Hematopoietic multipotent progenitor cell treated with erythropoietin and hydrocortisone succinate and interleukin-3 and kit ligand, for 8 days (in vitro differentiated cells): ENCODE measurements around the gene CA6.
"Not testable (repeated sequence)": the region's sequence is repeated elsewhere in the genome, so short reads cannot be mapped to it uniquely, and the experiment has no call there.

Source experiments
- DNase-seq: peaks from one replicate; pipeline ENCODE4 v3.0.0-alpha.2; 2015

Gene CA6

GRCh38 chr1:9009438-9010370, 64.0 kb downstream of the CA6 start:
- no peak for DNase-seq

- DNase-seq = no peak
These were observed 65.2 kb downstream of the CA6 start for GRCh38 chr1:9010781-9011323.

- no peak for DNase-seq
These were observed 68.2 kb downstream of the CA6 start for GRCh38 chr1:9013819-9014218.

- DNase-seq = no peak
These were observed 69.1 kb downstream of the CA6 start for GRCh38 chr1:9014475-9015375.

- DNase-seq = no peak
These were observed 70.8 kb downstream of the CA6 start for GRCh38 chr1:9016455-9016854.

GRCh38 chr1:9018333-9018732, 72.7 kb downstream of the CA6 start:
- no peak for DNase-seq

- DNase-seq = no peak
These were observed 74.2 kb downstream of the CA6 start for GRCh38 chr1:9019896-9020295.

GRCh38 chr1:9020305-9020704, 74.6 kb downstream of the CA6 start:
- DNase-seq = no peak

GRCh38 chr1:9022026-9022738, 76.5 kb downstream of the CA6 start:
- DNase-seq = not testable (repeated sequence)

GRCh38 chr1:9022773-9023172, 77.1 kb downstream of the CA6 start:
- no peak for DNase-seq
